HG03095 (cell line): ENCODE measurements around the gene ZNF638.

ENCODE experiments used
- ATAC-seq: cut with Tn5 transposase; IDR thresholded peaks from one replicate; pipeline ENCODE4 v1.9.1; 2021; ENCODE audit warnings: moderate library complexity; ENCODE audit not compliant: unreplicated experiment

The ZNF638 gene

GRCh38 chr2:71455011-71455740 is 123.6 kb downstream of the ZNF638 start:
- no peak for ATAC-seq

DNA sequence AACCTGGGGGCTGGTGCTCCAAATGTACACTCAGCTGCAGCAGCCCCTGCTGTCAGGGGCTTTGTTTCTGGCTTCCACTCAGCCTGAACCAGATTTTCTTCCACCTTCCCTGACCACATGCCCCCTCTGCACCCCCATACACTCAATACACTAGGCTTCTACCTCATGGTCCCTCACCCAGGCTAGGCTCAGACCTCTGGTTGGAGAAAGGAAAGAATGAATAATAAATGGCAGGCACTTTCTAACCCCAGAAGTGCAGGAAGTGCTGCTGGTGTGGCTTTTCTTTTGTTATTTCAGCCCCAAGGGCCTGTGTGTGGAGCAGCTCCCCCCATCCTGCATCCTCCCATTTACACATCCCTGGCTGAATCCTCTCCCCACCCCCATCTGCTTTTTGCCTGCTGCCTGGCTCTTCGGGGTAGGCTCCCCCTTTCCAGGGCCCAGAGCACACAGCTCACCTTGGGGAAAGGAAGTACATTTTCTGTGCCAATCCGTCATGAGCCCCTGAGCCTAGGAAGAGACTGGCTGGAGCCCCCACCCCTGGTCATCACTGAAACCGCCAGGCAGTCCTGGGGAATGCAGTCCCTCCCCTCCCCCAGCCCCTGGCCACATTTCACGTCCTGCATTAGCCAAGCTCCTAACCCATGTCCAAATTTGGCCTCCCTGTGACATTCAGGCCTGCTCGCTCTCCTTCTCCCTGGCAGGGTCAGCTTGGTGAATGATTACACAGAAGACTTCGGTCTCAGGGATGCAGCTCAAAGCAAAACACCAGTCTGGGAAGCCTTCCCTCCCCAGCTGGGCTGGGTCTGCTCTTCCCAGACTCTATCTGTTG is 124.4 kb downstream of the ZNF638 start:
- no peak for ATAC-seq

GRCh38 chr2:71456617-71457016 is 125.0 kb downstream of the ZNF638 start:
- ATAC-seq, result no peak

- ATAC-seq, result no peak
These were observed 125.7 kb downstream of the ZNF638 start for GRCh38 chr2:71457123-71457915.

- ATAC-seq, result no peak
These were observed 126.3 kb downstream of the ZNF638 start for GRCh38 chr2:71457923-71458322.

GRCh38 chr2:71458413-71459083 is 127.0 kb downstream of the ZNF638 start:
- no peak for ATAC-seq

DNA sequence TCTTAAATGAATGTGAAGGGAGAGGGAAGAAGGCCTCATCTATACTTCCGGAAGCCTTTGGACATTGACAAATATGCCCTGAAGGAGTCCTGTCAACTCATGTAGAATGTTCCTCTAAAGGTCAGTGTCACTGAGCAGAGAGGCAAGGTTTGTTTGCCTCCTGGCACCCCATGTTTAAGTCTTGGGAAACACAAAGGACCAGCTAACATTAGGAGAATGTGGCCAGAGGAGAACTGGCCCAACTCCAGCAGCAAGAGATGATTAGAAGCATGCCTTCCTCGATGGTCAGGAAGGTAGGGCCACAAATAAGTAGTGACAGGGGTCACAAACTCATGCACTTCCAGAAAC is 127.5 kb downstream of the ZNF638 start:
- ATAC-seq, result no peak

DNA sequence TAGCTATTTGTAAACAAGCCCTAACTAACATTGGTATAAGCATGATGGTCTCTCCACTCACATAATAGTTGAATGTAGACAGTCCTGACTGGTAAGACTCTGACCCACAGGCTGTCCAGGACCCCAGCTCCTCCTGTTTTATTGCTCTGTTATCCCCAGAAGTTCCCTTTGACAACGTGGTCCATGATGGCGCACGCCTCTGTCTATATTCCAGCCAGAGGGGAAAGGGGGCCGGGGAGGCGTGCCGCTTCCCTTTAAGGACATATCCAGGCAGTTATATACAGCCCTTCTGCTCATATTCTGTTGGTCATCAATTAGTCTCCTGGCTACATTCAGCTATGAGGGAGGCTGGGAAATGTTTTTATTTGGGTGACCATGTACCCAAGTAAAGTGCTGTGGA is 128.5 kb downstream of the ZNF638 start:
- ATAC-seq, result no peak

DNA sequence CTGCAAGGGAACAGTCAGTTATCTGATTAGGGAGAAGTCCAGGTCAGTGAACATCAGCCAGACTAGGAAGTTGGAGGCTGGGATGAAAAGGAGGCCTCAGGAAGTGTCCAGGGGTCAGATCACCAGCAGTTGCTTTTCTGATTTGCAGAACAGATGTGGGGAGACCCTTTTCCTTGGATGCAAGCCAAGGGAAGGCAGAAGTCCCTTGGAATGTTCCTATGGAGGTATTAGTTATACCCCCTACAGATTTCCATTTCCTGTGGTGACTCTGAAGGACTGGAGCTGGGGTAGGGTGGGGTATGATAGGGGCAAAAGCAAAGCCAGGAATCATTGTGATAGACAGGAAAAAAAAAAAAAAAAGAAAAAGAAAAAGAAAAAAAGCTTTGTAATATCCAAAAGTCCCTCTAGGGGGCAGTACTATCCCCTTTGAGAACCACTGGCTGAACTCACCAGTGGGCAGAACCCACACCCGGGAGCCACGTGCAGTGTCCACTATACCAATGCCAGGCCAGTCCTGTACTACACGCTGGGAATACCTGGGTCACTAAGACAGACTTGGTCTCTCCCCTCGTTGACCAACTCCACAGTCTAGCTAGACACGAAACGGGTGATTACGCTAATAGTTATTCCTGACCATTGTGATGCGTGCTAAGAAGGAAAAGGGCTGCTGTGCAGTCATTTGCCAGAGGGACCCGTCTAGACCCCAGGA is 129.2 kb downstream of the ZNF638 start:
- no peak for ATAC-seq

DNA sequence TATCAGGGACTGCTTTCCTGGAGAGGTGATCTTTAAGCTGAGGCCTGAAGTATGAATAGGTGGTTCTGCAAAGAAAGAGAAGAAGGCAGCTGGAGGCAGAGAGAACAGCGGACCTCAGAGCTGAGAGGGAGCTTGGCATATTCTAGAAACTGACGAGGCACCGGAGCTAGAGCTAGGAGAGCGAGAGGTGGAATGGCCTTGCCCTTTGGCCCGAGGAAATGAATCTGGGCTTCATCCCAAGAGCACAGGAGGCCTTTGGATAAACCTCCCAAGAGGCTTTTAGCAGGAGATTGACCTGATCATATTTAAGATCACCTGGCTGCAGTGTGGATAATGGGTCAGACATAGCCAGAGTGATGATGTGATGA is 129.7 kb downstream of the ZNF638 start:
- no peak for ATAC-seq

DNA sequence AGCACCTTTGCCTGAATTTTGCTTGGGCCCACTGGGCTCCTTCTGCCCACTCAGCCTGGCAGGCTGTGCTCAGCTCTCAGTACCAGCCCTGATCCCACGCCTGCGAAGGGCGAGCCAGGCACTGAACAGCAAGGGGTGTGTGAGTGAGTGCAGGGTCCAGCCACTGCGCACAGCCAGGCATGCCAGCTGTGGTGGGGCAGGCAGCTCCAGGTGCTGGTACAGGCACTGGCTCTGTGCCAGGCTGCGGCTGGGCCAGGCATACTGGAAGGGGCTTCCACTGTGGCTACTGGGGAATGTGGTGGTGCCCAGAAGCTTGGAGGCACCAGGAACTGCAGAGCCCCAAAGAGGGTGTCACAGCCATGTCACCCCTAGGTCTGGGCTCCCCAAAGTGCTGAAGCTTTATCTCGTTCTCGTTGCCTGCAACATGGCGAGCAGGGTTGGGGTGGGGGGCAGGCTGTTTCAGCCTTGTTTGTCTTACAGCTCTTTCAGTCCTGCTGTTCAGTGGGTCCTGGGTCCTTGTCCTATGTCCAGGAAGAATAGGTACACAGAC is 130.5 kb downstream of the ZNF638 start:
- ATAC-seq, result no peak

GRCh38 chr2:71462641-71463341 is 131.2 kb downstream of the ZNF638 start:
- ATAC-seq, result no peak

GRCh38 chr2:71463342-71463654 is 131.7 kb downstream of the ZNF638 start:
- no peak for ATAC-seq

DNA sequence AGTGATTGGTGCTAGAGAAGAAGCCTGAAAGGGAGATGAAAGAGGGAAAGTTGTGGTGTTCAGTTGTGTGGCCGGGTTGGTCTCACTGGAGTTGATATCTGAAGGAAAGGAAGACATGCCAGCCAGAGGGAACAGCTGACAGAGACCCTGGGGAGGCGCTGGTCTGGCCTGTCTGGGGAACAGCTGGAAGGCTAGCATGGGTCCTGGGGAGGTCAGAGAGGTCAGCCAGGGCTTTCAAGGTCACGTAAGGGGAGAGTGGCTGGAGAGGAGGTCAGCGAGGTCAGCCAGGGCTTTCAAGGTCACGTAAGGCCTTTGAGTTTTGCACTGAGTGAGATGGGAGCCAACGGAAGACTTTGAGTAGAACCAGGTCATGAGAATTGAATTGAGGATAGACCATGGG is 132.8 kb downstream of the ZNF638 start:
- ATAC-seq, result no peak

DNA sequence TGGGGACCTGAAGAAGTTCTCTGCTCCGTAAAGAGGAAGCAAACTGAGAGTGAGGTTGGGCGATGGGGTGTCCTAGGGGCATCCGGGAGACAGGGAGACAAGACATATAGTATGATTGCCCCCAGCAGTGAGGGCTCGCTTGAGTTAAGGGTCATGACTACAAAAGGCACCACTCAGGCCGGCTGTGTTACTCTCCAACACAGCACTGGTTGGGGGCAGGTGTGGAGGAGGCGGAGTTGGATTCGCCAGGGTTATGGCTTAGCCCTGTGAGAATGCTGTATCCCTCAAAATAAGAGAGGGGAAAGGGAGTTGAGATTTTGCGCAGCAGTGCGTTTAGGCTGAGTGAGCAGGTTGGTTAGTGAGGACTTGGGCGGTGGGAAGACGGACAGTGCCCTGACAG is 133.8 kb downstream of the ZNF638 start:
- no peak for ATAC-seq

DNA sequence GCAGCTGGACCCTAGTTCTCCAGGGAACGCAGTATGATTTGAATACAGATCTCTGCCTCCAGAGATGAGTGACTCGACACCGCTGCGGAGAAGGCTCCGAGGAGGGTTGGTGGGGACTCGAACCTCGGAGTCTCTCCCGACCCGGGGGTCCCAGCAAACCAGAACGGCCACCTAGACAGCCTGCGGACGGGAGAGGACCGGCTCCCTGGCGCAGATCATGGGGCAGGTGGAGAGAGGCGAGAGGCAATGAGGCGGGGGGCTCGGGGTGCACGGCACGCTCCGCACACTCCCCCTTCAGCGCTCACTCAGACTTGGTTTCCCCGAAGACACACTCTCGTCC is 134.3 kb downstream of the ZNF638 start:
- no peak for ATAC-seq

GRCh38 chr2:71466301-71467179 is 135.0 kb downstream of the ZNF638 start:
- ATAC-seq, result no peak

- no peak for ATAC-seq
These were observed 135.7 kb downstream of the ZNF638 start for GRCh38 chr2:71467180-71467815.
